Stimulated activated effector memory CD8-positive, alpha-beta T cell treated with anti-CD3 and anti-CD28 coated beads, Interleukin-12 subunit alpha, Interleukin-12 subunit beta, amount 100 ng/mL, for 72 hours (primary cell): ENCODE data around the gene TNPO1.

Source experiments
- ATAC-seq: fragments of 150-1000 bp; cut with Tn5 transposase; 2 replicates; pipeline ENCODE4 v1.10.0; 2021
- DNase-seq, 2 donors: peaks; one replicate each; pipeline ENCODE4 v3.0.0; 2021 to 2022; ENCODE audit warnings: low spot score in 2 of 2
- H3K27ac Mint-ChIP-seq: one replicate; pipeline ENCODE4 v1.8.0; 2022; ENCODE audit warnings: mild to moderate bottlenecking, mixed read lengths
- H3K36me3 Mint-ChIP-seq: one replicate; pipeline ENCODE4 v1.8.0; 2022; ENCODE audit warnings: mild to moderate bottlenecking, mixed read lengths
- H3K4me1 Mint-ChIP-seq: one replicate; pipeline ENCODE4 v1.8.0; 2022; ENCODE audit warnings: mixed read lengths
- H3K4me3 Mint-ChIP-seq: one replicate; pipeline ENCODE4 v1.8.0; 2022; ENCODE audit warnings: mild to moderate bottlenecking, mixed read lengths
- H3K9me3 Mint-ChIP-seq: one replicate; pipeline ENCODE4 v1.8.0; 2022; ENCODE audit warnings: mixed read lengths

TNPO1 gene

DNA sequence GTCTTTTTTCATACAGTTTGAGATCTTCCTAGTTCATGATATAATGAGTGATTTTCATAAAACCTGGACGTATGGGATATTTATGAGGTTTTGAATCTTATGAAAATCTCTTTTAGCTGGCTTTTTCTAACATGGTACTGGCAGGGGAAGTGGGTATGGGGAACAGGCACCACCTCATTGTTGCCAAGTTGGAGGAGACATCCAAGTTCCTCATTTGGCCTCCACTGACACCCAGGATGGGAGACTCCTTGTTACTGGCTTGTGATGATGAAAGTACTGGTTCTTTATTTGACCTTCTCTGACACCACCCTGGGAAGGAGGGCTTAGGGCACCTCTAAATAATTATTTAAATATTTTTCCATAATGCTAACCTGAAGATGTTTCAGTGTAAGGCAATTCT lies 4.0 kb upstream of the TNPO1 start:
- no peak for DNase-seq
- ATAC-seq: no peak
- Mint-ChIP-seq H3K4me3 (no peak overlapping the region), H3K4me1 (peaks cover 6% of the 10 kb centered on the region), H3K9me3 (no peaks in the 10 kb centered on the region), H3K27ac (no peak overlapping the region), H3K36me3 (peaks cover 7% of the 10 kb centered on the region)

DNA sequence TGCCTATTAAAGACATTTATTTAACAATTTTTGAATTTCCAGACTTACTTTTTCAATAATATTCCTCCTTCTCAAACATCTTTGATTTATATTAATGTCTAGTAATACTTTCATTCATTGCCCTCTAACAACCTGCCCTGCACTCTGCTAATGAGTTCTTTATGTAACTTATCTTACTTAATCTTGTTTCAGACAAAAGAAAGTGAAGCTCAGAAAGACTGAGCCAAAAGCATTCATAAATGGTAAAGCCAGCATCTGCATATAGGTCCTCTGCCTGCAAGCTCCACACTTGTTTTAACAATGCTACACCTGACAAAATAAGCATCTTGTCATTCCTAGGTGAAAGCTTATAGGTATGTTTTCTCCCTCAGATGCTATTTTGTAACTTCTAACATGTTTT lies 2.4 kb upstream of the TNPO1 start:
- Mint-ChIP-seq H3K36me3 (peaks cover 7% of the 10 kb centered on the region), H3K4me1 (peaks cover 14% of the 10 kb centered on the region), H3K9me3 (no peaks in the 10 kb centered on the region), H3K4me3 (no peak overlapping the region), H3K27ac (no peak overlapping the region)
- DNase-seq (no peak), ATAC-seq (no peak)

DNA sequence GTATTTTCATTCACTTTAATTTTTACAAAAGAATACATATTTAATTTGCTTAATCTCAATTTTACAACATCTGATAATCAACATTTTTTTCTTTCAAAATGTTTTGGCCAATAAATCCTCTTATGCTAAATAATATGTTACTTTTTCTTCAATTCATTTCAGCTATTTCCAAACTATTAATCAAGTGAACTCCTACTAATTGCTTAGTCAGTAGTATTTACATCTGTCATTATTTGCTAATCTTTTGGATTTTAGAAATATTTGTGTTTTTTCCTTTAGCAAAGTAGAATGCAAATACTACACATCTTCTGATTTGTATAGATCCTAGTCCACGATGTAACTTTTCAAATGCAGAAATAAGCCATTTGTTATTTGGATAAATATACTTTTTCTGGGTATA lies 1.6 kb upstream of the TNPO1 start:
- Mint-ChIP-seq H3K4me1 (peaks cover 16% of the 10 kb centered on the region), H3K4me3 (no peak overlapping the region), H3K36me3 (peaks cover 7% of the 10 kb centered on the region), H3K27ac (no peak overlapping the region), H3K9me3 (no peaks in the 10 kb centered on the region)
- DNase-seq: no peak
- ATAC-seq: no peak

DNA sequence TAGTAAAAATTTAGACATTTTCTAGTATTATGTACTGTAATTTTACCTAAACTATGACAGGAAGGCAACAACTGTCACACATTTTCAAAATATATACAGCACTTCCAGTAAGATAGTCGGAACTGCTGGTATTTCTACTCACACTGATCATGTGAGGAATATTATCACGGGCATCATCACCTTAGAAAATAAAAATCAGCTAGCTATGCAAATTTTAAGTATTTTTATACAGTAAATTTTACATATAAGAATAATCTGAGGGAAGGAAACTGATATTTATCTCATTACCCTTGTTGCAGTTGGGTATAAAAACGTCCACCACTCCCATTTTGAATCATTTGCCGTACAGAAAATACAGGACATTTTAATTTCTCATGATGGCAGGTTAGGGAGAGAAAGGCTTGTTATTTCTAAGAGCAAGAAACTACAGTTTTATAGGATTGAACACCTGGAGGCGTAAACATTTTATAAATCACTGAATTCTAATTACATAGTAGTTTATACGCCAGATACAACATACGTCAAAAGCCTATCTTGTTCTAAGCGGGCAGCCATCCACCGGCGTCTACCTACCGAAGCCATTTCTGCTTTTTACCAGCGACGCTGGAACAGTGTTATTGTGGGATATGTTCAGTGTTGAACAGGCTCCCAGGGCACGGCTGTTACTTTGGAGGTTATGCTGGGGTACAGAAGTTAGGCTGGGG lies 729 bp upstream of the TNPO1 start:
- DNase-seq (no peak), ATAC-seq (no peak)
- Mint-ChIP-seq H3K9me3 (no peaks in the 10 kb centered on the region), H3K4me1 (peaks cover 16% of the 10 kb centered on the region), H3K36me3 (peaks cover 7% of the 10 kb centered on the region), H3K27ac (peak overlapping the region; percentile 97), H3K4me3 (peak overlapping the region; percentile 93)

DNA sequence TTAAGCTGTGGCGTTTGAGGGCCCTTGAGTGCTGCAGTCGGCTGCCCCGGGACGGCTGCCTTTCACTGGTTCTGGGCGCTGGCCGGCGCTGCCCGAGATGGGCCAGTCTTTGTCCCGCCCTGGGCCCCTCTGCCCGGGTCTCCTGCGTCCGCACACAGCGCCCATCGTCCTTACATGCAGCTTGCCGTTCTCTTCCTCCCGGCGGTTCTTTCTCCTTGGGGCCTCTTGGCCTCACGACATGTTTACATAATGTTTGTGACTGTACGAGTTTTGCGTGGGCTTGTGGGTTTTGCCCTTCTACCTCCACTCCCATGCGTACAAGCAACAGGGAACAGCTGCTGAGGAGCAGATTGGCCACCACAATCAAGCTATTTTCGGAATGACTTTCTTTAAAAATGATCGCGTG lies 618 bp downstream of the TNPO1 start:
- peak overlapping the region; percentile 93 for H3K4me3 Mint-ChIP-seq
- H3K9me3 Mint-ChIP-seq: no peaks in the 10 kb centered on the region
- H3K4me1 Mint-ChIP-seq: peaks cover 16% of the 10 kb centered on the region
- peak overlapping the region; percentile 97 for H3K27ac Mint-ChIP-seq
- no peak for DNase-seq
- H3K36me3 Mint-ChIP-seq: peaks cover 7% of the 10 kb centered on the region
- ATAC-seq: peak; percentile 68

DNA sequence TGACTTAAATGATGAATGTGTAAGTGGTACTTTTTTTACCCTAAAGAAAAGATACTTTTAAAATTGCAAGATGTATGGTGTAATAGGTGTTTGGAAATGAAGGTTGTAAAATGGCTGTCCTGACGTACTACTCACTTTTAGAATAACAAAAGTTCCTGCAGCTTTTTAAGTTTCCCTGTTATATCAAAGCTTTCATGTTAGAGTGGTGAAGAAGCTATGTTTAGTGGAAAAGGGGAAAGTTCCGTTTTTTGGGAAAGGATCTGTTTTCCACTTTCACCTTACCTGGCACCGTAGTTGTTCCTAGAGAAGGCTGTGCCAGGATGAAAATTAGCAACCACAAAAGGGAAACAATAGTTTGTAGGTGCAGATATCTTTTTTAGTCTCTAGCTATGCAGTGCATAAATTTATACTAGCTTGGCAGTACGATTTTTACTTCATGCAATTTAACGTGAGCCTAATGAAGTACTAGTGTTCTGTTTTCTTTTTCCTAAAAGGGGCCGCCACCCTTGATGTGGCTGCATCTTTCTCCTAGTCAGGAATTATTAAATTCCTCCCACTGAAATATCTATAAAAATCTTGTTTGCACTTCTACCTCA lies 1.3 kb downstream of the TNPO1 start:
- ATAC-seq: no peak
- Mint-ChIP-seq H3K36me3 (peaks cover 7% of the 10 kb centered on the region), H3K27ac (peak overlapping the region; percentile 97), H3K4me3 (peak overlapping the region; percentile 93), H3K4me1 (peaks cover 16% of the 10 kb centered on the region), H3K9me3 (no peaks in the 10 kb centered on the region)
- no peak for DNase-seq

DNA sequence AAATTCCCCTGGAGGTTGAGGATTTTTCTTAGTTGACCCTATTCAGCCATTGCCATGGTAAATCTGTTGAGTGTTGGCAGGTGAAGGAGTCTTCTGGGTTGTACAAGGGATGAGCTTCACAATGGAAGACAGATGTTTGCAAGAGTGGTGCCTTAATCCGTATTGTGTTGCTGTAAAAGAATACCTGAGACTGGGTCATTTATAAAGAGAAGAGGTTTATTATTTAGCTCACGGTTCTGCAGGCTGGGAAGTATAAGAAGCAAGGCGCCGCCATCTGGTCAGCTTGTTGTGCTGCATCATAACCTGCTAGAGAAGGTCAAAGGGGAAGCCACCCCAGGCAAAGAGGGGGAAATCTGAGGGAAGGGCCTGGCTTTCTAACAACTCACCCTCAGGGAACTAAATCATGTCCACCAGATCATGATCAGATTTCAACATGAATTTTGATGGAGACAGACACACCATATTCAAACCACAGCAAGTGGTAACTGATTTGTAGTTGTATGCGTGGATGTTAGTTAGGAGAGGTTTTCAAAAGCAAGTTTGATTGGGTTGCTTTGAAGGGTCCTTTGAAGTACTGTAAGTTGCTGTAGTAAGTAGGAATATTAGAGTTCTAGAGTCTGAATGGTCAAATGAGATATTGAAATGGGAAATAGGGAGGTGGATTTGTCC lies 2.5 kb downstream of the TNPO1 start:
- peaks cover 16% of the 10 kb centered on the region for H3K4me1 Mint-ChIP-seq
- H3K27ac Mint-ChIP-seq: no peak overlapping the region
- ATAC-seq (peak; percentile 20), DNase-seq (peak in 1 of 2 donors; percentile 55)
- no peak overlapping the region for H3K4me3 Mint-ChIP-seq
- H3K9me3 Mint-ChIP-seq: no peaks in the 10 kb centered on the region
- peaks cover 7% of the 10 kb centered on the region for H3K36me3 Mint-ChIP-seq

DNA sequence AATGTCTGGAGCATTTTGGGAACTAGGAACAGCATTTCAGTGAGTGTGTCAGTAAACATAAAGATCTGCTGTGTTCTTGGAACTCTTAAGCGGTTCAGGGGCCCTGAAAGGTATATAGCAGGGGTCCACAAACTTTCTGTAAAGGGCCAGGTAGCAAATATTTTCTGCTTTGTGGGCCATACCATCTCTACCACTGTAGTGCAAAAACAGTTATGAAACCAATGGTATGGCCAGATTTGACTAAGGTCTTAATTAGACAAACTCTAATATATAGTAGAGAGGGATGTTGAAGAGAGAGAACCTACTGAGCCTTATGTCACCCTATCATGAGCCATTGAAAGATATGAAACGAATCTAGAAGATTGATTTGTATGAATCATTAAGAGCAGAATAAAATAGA lies 5.3 kb downstream of the TNPO1 start:
- no peaks in the 10 kb centered on the region for H3K9me3 Mint-ChIP-seq
- H3K27ac Mint-ChIP-seq: no peak overlapping the region
- DNase-seq: no peak
- H3K4me3 Mint-ChIP-seq: no peak overlapping the region
- peaks cover 7% of the 10 kb centered on the region for H3K36me3 Mint-ChIP-seq
- H3K4me1 Mint-ChIP-seq: peaks cover 16% of the 10 kb centered on the region
- no peak for ATAC-seq

DNA sequence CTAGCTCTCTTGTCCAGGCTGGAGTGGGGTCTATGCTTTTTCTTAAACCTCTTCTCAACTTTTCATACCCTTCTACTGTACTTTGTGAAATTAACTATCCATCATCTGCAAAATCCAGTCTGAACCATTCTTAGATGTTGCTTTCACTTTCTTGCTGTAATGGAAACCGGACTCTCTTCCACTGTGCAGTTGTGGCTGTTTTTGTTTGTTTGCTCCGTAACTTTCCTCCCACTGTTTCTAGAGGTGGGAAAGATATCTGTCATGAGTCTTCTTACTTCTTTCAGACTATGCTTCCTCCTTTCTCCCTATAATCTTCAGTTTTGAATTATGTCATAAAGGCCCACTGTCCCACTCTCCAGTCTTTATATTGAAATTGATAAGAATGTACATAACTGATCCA lies 6.5 kb downstream of the TNPO1 start:
- Mint-ChIP-seq H3K27ac (no peak overlapping the region), H3K36me3 (no peaks in the 10 kb centered on the region), H3K9me3 (no peaks in the 10 kb centered on the region), H3K4me3 (no peak overlapping the region), H3K4me1 (peaks cover 8% of the 10 kb centered on the region)
- no peak for DNase-seq
- ATAC-seq: no peak

DNA sequence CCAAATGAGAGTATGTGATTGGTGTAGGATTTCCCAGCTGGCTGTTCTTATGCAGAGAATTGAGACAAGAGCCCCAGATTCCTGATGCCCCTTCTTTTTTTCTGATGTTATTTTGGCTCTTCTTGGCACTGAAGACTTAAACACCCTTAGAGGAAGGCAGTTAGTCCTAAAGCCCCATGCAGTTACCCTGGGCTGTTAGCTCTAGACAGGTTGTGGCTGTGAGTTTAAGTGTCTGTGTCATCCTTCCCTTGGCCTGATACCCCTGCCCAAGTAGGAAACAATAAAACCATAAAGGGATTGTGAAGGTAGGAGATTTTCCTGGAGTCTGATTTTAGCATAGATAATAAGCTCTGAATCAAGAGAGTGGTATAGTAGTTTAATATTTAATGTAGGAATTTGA lies 13.2 kb downstream of the TNPO1 start:
- no peak for ATAC-seq
- H3K27ac Mint-ChIP-seq: no peak overlapping the region

DNA sequence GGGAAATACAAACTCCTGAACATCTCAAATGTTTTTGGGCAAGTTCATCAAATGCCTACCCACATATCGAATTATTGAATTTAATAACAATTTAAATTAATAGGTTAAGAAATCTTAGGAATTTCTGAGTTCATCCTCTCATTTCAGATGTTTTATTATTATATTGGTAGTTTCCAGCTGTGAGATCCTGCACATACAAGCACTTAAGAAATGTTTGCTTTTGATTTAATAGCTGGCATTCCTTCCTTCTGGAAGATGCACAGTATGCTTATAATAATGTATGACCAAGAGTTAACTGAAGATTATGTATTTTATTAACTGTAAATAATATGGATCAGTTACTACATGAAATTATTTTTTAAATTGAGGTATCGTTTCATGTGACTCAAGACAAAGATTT lies 13.9 kb downstream of the TNPO1 start:
- Mint-ChIP-seq H3K4me1 (no peaks in the 10 kb centered on the region), H3K27ac (no peak overlapping the region), H3K36me3 (no peaks in the 10 kb centered on the region), H3K9me3 (no peaks in the 10 kb centered on the region), H3K4me3 (no peak overlapping the region)
- no peak for ATAC-seq
- DNase-seq: no peak

More for the DNA sequence above, 13.2 kb downstream of the TNPO1 start:
- H3K36me3 Mint-ChIP-seq: no peaks in the 10 kb centered on the region
- no peak for DNase-seq
- H3K4me3 Mint-ChIP-seq: no peak overlapping the region
- H3K4me1 Mint-ChIP-seq: no peaks in the 10 kb centered on the region
- H3K9me3 Mint-ChIP-seq: no peaks in the 10 kb centered on the region

DNA sequence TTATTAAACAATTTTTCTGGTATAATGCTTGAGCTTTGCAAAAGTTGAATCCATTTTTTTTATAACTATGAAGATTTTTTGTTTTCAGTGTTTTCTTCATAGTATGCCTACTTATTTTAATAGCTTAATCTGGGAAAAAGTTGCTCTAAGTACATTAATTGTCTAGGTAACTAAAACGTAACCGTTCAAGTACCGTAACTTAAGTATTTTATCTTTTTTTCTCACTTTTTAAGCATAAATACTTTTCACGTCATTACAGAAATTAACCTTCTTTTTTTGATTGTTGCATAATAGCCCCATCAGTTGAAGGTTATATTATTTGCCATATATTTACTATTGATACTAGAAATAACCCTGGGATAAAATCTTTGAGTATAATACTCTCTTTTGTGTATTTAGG lies 15.2 kb downstream of the TNPO1 start:
- no peaks in the 10 kb centered on the region for H3K9me3 Mint-ChIP-seq
- H3K4me3 Mint-ChIP-seq: no peak overlapping the region
- no peak for ATAC-seq
- H3K36me3 Mint-ChIP-seq: no peaks in the 10 kb centered on the region
- DNase-seq: no peak
- H3K27ac Mint-ChIP-seq: no peak overlapping the region
- H3K4me1 Mint-ChIP-seq: no peaks in the 10 kb centered on the region

DNA sequence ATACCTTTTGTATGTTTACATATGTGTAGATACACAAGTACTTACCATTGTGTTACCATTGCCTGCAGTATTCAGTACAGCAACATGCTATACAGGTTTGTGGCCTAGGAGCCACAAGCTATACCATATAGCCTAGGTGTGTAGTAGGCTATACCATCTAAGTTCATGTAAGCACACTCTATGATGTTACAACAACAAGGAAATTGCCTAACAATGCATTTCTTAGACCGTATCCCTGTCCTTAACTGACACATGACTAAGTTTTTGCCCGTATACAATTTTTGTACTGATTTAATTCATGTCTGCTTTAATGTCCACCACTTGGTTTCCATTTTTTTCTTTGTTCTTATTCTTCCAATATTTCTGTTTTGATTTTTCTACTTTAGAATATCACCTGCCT lies 18.5 kb downstream of the TNPO1 start:
- Mint-ChIP-seq H3K27ac (no peak overlapping the region), H3K4me1 (no peaks in the 10 kb centered on the region), H3K9me3 (no peaks in the 10 kb centered on the region), H3K4me3 (no peak overlapping the region), H3K36me3 (no peaks in the 10 kb centered on the region)
- DNase-seq (no peak), ATAC-seq (no peak)

DNA sequence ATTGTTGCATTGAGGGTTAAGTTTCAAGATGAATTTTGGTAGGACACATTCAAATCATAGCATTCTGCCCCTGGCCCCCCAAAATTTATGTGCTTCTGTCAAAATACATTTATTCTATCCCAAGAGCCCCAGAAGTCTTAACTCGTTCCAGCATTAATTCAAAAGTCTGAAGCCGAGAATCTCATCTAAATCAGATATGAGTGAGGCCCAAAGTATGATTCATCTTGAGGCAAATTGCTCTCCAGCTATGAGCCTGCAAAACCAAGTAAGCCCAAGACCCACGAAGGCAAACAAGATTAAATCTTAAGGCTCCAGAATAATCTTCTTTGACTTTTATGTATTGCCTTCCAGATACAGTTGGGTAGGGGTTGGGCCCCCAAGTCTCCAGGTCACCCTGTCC lies 19.2 kb downstream of the TNPO1 start:
- ATAC-seq (peak; percentile 48), DNase-seq (no peak)
- Mint-ChIP-seq H3K9me3 (no peaks in the 10 kb centered on the region), H3K4me1 (no peaks in the 10 kb centered on the region), H3K36me3 (no peaks in the 10 kb centered on the region), H3K27ac (no peak overlapping the region), H3K4me3 (no peak overlapping the region)

DNA sequence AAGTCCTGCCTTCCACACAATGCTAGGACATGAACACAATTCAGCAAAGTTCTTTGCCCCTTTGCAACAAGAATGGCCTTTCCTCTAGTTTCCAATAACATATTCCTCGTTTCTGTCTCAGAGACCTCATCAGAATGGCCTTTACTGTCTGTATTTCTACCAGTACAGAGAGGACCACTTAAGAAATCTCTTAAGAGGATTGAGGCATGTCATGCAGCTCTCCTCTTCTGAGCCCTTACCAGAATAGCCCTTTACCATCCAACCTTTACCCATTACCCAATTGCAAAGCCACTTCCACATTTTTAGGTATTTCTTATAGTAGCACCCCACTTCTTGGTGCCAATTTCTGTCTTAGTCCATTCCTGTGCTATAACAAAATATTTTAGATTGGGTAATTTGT lies 20.3 kb downstream of the TNPO1 start:
- no peak overlapping the region for H3K4me3 Mint-ChIP-seq
- no peaks in the 10 kb centered on the region for H3K4me1 Mint-ChIP-seq
- no peak for ATAC-seq
- no peak for DNase-seq
- no peak overlapping the region for H3K27ac Mint-ChIP-seq
- no peaks in the 10 kb centered on the region for H3K36me3 Mint-ChIP-seq
- H3K9me3 Mint-ChIP-seq: no peaks in the 10 kb centered on the region

DNA sequence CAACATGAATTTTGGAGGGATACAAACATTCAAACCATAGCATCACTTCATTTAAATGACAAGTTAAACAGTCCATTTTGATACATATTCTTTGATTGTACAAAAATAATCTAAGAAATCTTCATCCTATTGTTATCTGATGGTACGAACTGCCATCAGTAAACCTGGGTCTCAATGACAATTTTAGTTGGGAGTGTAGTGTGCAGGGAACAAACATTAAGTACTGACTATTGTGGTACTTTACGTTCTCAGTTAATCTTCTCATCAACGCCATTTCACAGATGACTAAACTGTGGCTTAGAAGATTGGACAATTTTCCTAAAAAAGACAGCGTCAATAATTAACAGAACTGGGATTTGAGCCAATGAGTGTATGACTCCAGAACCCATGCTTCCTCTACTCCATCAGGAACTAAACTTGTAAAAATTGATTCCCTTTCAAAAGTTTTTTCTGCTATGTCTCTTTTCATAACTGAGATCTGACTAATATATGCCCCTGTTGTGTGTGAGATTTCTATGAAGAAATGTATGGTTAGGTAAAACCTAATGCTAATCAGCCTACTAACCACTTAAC lies 21.1 kb downstream of the TNPO1 start:
- DNase-seq (no peak), ATAC-seq (no peak)
- Mint-ChIP-seq H3K36me3 (no peaks in the 10 kb centered on the region), H3K27ac (no peak overlapping the region), H3K4me3 (no peak overlapping the region), H3K4me1 (peaks cover 2% of the 10 kb centered on the region), H3K9me3 (no peaks in the 10 kb centered on the region)
